HCT116 (cell line): ENCODE data around the gene ASGR1.

ENCODE experiments used
- CTCF ChIP-seq, 3 experiments: fragments of 200-600 bp in 1 of 3; sonication (generic) in 1 of 3; IDR thresholded peaks in 2 of 3; conservative IDR thresholded peaks in 1 of 3; 2 replicates each; pipeline ENCODE4 v1.5.1; 2012 to 2017; ENCODE audit warnings: low read depth in 2 of 3, low read length in 2 of 3, antibody characterized with exemption in 1 of 3, borderline replicate concordance in 1 of 3, control low read depth in 1 of 3, mild to moderate bottlenecking in 1 of 3, mixed read lengths in 1 of 3, mixed run types in 1 of 3, moderate library complexity in 1 of 3; ENCODE audit not compliant: insufficient read depth in 1 of 3
- EZH2 ChIP-seq: fragments of 200-600 bp; sonication (generic); IDR thresholded peaks from 2 replicates; pipeline ENCODE4 v1.6.1; 2017; ENCODE audit warnings: antibody characterized with exemption, mixed run types
- ZFX ChIP-seq: fragments of 450-650 bp; IDR thresholded peaks from 2 replicates; pipeline ENCODE4 v1.6.1; 2017

GRCh38 chr17:7178973-7179316 lies 225 bp downstream of the ASGR1 start:
- no peak for TF ChIP-seq CTCF (IDR thresholded peaks at IDR 0.05 in 2 of 3, conservative IDR thresholded peaks at IDR 0.05 in 1 of 3; ENCODE audit: borderline replicate concordance in 1 of 3, insufficient read depth in 1 of 3, low read depth in 2 of 3, low read length in 2 of 3)
- no peak for TF ChIP-seq ZFX
- no peak for TF ChIP-seq EZH2
